GM21529 (cell line): Measurements from ENCODE around the gene DCAF17.
"Not testable (repeated sequence)": the region's sequence is repeated elsewhere in the genome, so short reads cannot be mapped to it uniquely, and the experiment has no call there.

Experiments used
- ATAC-seq: cut with Tn5 transposase; IDR thresholded peaks from one replicate; pipeline ENCODE4 v1.9.1; 2021; ENCODE audit not compliant: unreplicated experiment

The DCAF17 gene

GRCh38 chr2:171447675-171448074, 13.6 kb downstream of the DCAF17 start:
- ATAC-seq: no peak

GRCh38 chr2:171451074-171451473, 17.0 kb downstream of the DCAF17 start:
- no peak for ATAC-seq

- ATAC-seq: no peak
Measured at GRCh38 chr2:171452773-171453172, 18.7 kb downstream of the DCAF17 start.

- no peak for ATAC-seq
Measured at GRCh38 chr2:171459498-171459897, 25.5 kb downstream of the DCAF17 start.

- ATAC-seq: no peak
Measured at GRCh38 chr2:171460537-171460936, 26.5 kb downstream of the DCAF17 start.

GRCh38 chr2:171469176-171469575, 35.1 kb downstream of the DCAF17 start:
- no peak for ATAC-seq

- no peak for ATAC-seq
Measured at GRCh38 chr2:171470129-171470528, 36.1 kb downstream of the DCAF17 start.

GRCh38 chr2:171475979-171476378, 42.0 kb downstream of the DCAF17 start:
- ATAC-seq: no peak

- ATAC-seq: no peak
Measured at GRCh38 chr2:171478345-171478744, 44.3 kb downstream of the DCAF17 start.

GRCh38 chr2:171479154-171479814, 45.3 kb downstream of the DCAF17 start:
- peak; percentile 70 for ATAC-seq

- ATAC-seq: no peak
Measured at GRCh38 chr2:171480908-171481307, 46.9 kb downstream of the DCAF17 start.

GRCh38 chr2:171482308-171482707, 48.3 kb downstream of the DCAF17 start:
- ATAC-seq: peak; percentile 56

- no peak for ATAC-seq
Measured at GRCh38 chr2:171482877-171483276, 48.9 kb downstream of the DCAF17 start.

GRCh38 chr2:171483793-171484192, 49.8 kb downstream of the DCAF17 start:
- no peak for ATAC-seq

- ATAC-seq: no peak
Measured at GRCh38 chr2:171485116-171485515, 51.1 kb downstream of the DCAF17 start.

GRCh38 chr2:171487201-171487600, 53.2 kb downstream of the DCAF17 start:
- ATAC-seq: no peak

GRCh38 chr2:171487803-171488259, 53.8 kb downstream of the DCAF17 start:
- ATAC-seq: no peak

- no peak for ATAC-seq
Measured at GRCh38 chr2:171490577-171490976, 56.6 kb downstream of the DCAF17 start.

GRCh38 chr2:171491292-171491691, 57.3 kb downstream of the DCAF17 start:
- no peak for ATAC-seq

GRCh38 chr2:171492664-171493063, 58.6 kb downstream of the DCAF17 start:
- no peak for ATAC-seq

GRCh38 chr2:171497664-171498063, 63.6 kb downstream of the DCAF17 start:
- not testable (repeated sequence) for ATAC-seq

GRCh38 chr2:171505374-171505773, 71.3 kb downstream of the DCAF17 start:
- no peak for ATAC-seq
